IMR-90 (cell line): ENCODE data around the gene CAPN8. TPM values are rescaled to one million over a fixed set of nuclear protein-coding genes. Genes with fewer than 3 reads are reported as not detected.

ENCODE experiments used
- ATAC-seq: fragments of 200-7000 bp; cut with Tn5 transposase; 2 replicates; pipeline ENCODE4 v1.9.1; 2020; ENCODE audit warnings: low read depth, mild to moderate bottlenecking, moderate library complexity
- BruUV-seq: library from RNA; stranded (reverse); fragments of 400-500 nt; replicated peaks from 2 replicates; lab custom pipeline; 2021; lab: Mats Ljungman, UMichigan
- CTCF ChIA-PET: fragments of 300-600 bp; formaldehyde crosslinking; extraction: SDS; loops from one replicate; lab custom pipeline; 2021; ENCODE audit warnings: antibody characterized with exemption; lab: Yijun Ruan, JAX
- POLR2A ChIA-PET: fragments of 300-600 bp; sonication (Branson Sonifier 250); formaldehyde crosslinking; loops from one replicate; lab custom pipeline; 2022; ENCODE audit warnings: antibody characterized with exemption; ENCODE audit not compliant: unreplicated experiment; lab: Charles Lee
- DNase-seq: peaks from one replicate; pipeline ENCODE4 v3.0.0; 2013
- H2AFZ ChIP-seq: replicated peaks from 2 replicates; pipeline ENCODE3; 2013; ENCODE audit warnings: low read length, mild to moderate bottlenecking; ENCODE audit not compliant: poor library complexity
- H2AK5ac ChIP-seq: 2 replicates; pipeline ENCODE4 v1.6.1; 2013; ENCODE audit warnings: low read depth, low read length, inconsistent platforms
- H2AK9ac ChIP-seq: replicated peaks from 2 replicates; pipeline ENCODE3; 2013; ENCODE audit warnings: mild to moderate bottlenecking, low read depth, low read length, moderate library complexity; ENCODE audit not compliant: poor library complexity
- H2BK120ac ChIP-seq: 2 replicates; pipeline ENCODE4 v1.6.1; 2013; ENCODE audit warnings: low read depth, low read length, inconsistent platforms
- H2BK15ac ChIP-seq: 3 replicates; pipeline ENCODE4 v1.6.1; 2013; ENCODE audit warnings: low read depth, low read length, inconsistent platforms
- H2BK20ac ChIP-seq: 2 replicates; pipeline ENCODE4 v1.6.1; 2013; ENCODE audit warnings: low read depth, mild to moderate bottlenecking, inconsistent platforms, low read length, moderate library complexity
- H2BK5ac ChIP-seq: 2 replicates; pipeline ENCODE4 v1.6.1; 2013; ENCODE audit warnings: mild to moderate bottlenecking, low read depth, low read length, inconsistent platforms; ENCODE audit not compliant: poor library complexity, severe bottlenecking
- H3K14ac ChIP-seq: replicated peaks from 2 replicates; pipeline ENCODE4 v1.6.1; 2013; ENCODE audit warnings: low read depth, low read length, inconsistent platforms
- H3K18ac ChIP-seq: 2 replicates; pipeline ENCODE4 v1.6.1; 2013; ENCODE audit warnings: low read depth, low read length, control low read depth
- H3K23ac ChIP-seq: 2 replicates; pipeline ENCODE4 v1.6.1; 2013; ENCODE audit warnings: low read depth, low read length, inconsistent platforms
- H3K27ac ChIP-seq: 2 replicates; pipeline ENCODE4 v1.5.1; 2013; ENCODE audit warnings: mild to moderate bottlenecking, control low read depth, low read length; ENCODE audit not compliant: insufficient read depth
- H3K27me3 ChIP-seq: 2 replicates; pipeline ENCODE4 v1.6.1; 2013; ENCODE audit warnings: low read length; ENCODE audit not compliant: control insufficient read depth, insufficient read depth
- H3K36me3 ChIP-seq: 2 replicates; pipeline ENCODE4 v1.6.1; 2013; ENCODE audit warnings: low read length, mixed read lengths; ENCODE audit not compliant: control insufficient read depth, insufficient read depth
- H3K4ac ChIP-seq: 2 replicates; pipeline ENCODE4 v1.6.1; 2013; ENCODE audit warnings: low read depth, low read length, inconsistent platforms
- H3K4me1 ChIP-seq: 2 replicates; pipeline ENCODE4 v1.6.1; 2013; ENCODE audit warnings: low read length, mixed read lengths; ENCODE audit not compliant: control insufficient read depth, insufficient read depth
- H3K4me2 ChIP-seq: 2 replicates; pipeline ENCODE4 v1.6.1; 2013; ENCODE audit warnings: low read depth, mild to moderate bottlenecking, control low read depth, low read length, moderate library complexity
- H3K4me3 ChIP-seq: 2 replicates; pipeline ENCODE4 v1.5.1; 2013; ENCODE audit warnings: low read depth, mild to moderate bottlenecking, control low read depth, low read length, moderate library complexity; ENCODE audit not compliant: insufficient read depth
- H3K56ac ChIP-seq: 2 replicates; pipeline ENCODE4 v1.6.1; 2013; ENCODE audit warnings: low read length, inconsistent platforms; ENCODE audit not compliant: insufficient read depth; ENCODE audit errors: extremely low read depth
- H3K79me1 ChIP-seq, 2 experiments: 2 replicates each; pipeline ENCODE4 v1.6.1; 2013; ENCODE audit warnings: low read length in 2 of 2, inconsistent platforms in 1 of 2, low read depth in 1 of 2
- H3K9ac ChIP-seq: 2 replicates; pipeline ENCODE4 v1.6.1; 2013; ENCODE audit warnings: low read depth, low read length, control low read depth
- H3K9me1 ChIP-seq: 2 replicates; pipeline ENCODE4 v1.6.1; 2013; ENCODE audit warnings: low read length, inconsistent platforms; ENCODE audit not compliant: insufficient read depth
- H3K9me3 ChIP-seq: 2 replicates; pipeline ENCODE4 v1.6.1; 2013; ENCODE audit warnings: low read length; ENCODE audit not compliant: control insufficient read depth, insufficient read depth
- H4K20me1 ChIP-seq: 2 replicates; pipeline ENCODE4 v1.6.1; 2013; ENCODE audit warnings: low read length, inconsistent platforms; ENCODE audit not compliant: insufficient read depth
- H4K5ac ChIP-seq: 2 replicates; pipeline ENCODE4 v1.6.1; 2013; ENCODE audit warnings: mild to moderate bottlenecking, low read depth, low read length, control low read depth
- H4K8ac ChIP-seq, 2 experiments: 2 replicates each; pipeline ENCODE4 v1.6.1; 2013; ENCODE audit warnings: low read depth in 2 of 2, low read length in 2 of 2, control low read depth in 1 of 2, inconsistent platforms in 1 of 2
- H4K91ac ChIP-seq: 2 replicates; pipeline ENCODE4 v1.6.1; 2013; ENCODE audit warnings: low read depth, low read length, inconsistent platforms; ENCODE audit not compliant: insufficient read depth
- BHLHE40 ChIP-seq: fragments of 150-350 bp; IDR thresholded peaks from 2 replicates; pipeline ENCODE4 v1.6.1; 2016; ENCODE audit warnings: mild to moderate bottlenecking, low read depth, low read length
- CEBPB ChIP-seq: IDR thresholded peaks from 2 replicates; pipeline ENCODE4 v1.6.1; 2012; ENCODE audit warnings: low read depth, low read length, improper control_type of control experiment
- CHD1 ChIP-seq: IDR thresholded peaks from 2 replicates; pipeline ENCODE4 v1.6.1; 2012; ENCODE audit warnings: low read depth, low read length, improper control_type of control experiment
- CTCF ChIP-seq: conservative IDR thresholded peaks from 2 replicates; pipeline ENCODE4 v1.5.1; 2012; ENCODE audit warnings: mild to moderate bottlenecking, low read depth, low read length, improper control_type of control experiment
- ELK1 ChIP-seq: fragments of 150-350 bp; IDR thresholded peaks from 2 replicates; pipeline ENCODE4 v1.6.1; 2016; ENCODE audit warnings: low read depth, mild to moderate bottlenecking, low read length, moderate library complexity, borderline replicate concordance
- FOS ChIP-seq: fragments of 150-350 bp; IDR thresholded peaks from 2 replicates; pipeline ENCODE4 v1.6.1; 2016; ENCODE audit warnings: low read depth, low read length
- MAFK ChIP-seq: IDR thresholded peaks from 2 replicates; pipeline ENCODE4 v1.6.1; 2012; ENCODE audit warnings: low read depth, low read length, improper control_type of control experiment
- MAZ ChIP-seq: IDR thresholded peaks from 2 replicates; pipeline ENCODE4 v1.6.1; 2012; ENCODE audit warnings: low read depth, mild to moderate bottlenecking, low read length, improper control_type of control experiment, moderate library complexity, borderline replicate concordance
- MXI1 ChIP-seq: IDR thresholded peaks from 2 replicates; pipeline ENCODE4 v1.6.1; 2012; ENCODE audit warnings: low read depth, mild to moderate bottlenecking, low read length, moderate library complexity, borderline replicate concordance
- NFE2L2 ChIP-seq: fragments of 150-350 bp; IDR thresholded peaks from 2 replicates; pipeline ENCODE4 v1.6.1; 2016; ENCODE audit warnings: low read depth, mild to moderate bottlenecking, low read length
- POLR2A ChIP-seq: IDR thresholded peaks from 2 replicates; pipeline ENCODE4 v1.6.1; 2012; ENCODE audit warnings: mild to moderate bottlenecking, low read depth, low read length
- RCOR1 ChIP-seq: IDR thresholded peaks from 2 replicates; pipeline ENCODE4 v1.6.1; 2012; ENCODE audit warnings: mild to moderate bottlenecking, low read length, improper control_type of control experiment; ENCODE audit not compliant: insufficient replicate concordance
- RFX5 ChIP-seq: IDR thresholded peaks from 2 replicates; pipeline ENCODE4 v1.8.0; 2012; ENCODE audit warnings: low read depth, mild to moderate bottlenecking, low read length, moderate library complexity
- SMC3 ChIP-seq: fragments of 150-350 bp; IDR thresholded peaks from 2 replicates; pipeline ENCODE4 v1.6.1; 2016; ENCODE audit warnings: low read depth, mild to moderate bottlenecking, antibody characterized with exemption, low read length, moderate library complexity
- USF2 ChIP-seq: fragments of 150-350 bp; IDR thresholded peaks from 2 replicates; pipeline ENCODE4 v1.6.1; 2017; ENCODE audit warnings: mild to moderate bottlenecking, antibody characterized with exemption, low read length, low read depth
- WGBS, 2 experiments: methylation state at CpG; one replicate each; pipeline versions ENCODE4 v1.1.5 to v1.1.7; 2013; ENCODE audit warnings: missing lambda C conversion rate in 2 of 2; ENCODE audit not compliant: insufficient read length in 1 of 2; ENCODE audit errors: extremely low coverage in 2 of 2; 5-methylcytosine and 5-hydroxymethylcytosine counted together
- dilution Hi-C: fragments of 300-500 bp; cut with HindIII; formaldehyde crosslinking; loops from one replicate; pipeline ENCODE4 v1.14.3; 2018; ENCODE audit warnings: low sequenced_read_pairs; ENCODE audit not compliant: unreplicated experiment
- in situ Hi-C: fragments of 300-500 bp; cut with MboI; formaldehyde crosslinking; loops from 3 replicates; pipeline ENCODE4 v1.14.3; 2019; ENCODE audit warnings: low sequenced_read_pairs, inconsistent platforms, mixed read lengths
- intact Hi-C: fragments of 100-400 bp; cut with micrococcal nuclease; formaldehyde crosslinking; loops from 2 replicates; pipeline ENCODE4 v1.10.0; 2022
- polyA plus RNA-seq, 3 experiments: library from polyadenylated mRNA; depleted of rRNA; stranded (reverse); fragments of >200 nt; gene quantifications; 2 replicates each; pipeline ENCODE4 v1.2.3, GENCODE V29; 2012; ENCODE audit warnings: low replicate concordance in 1 of 3
- total RNA-seq: library from RNA; depleted of rRNA; stranded (reverse); fragments of >200 nt; gene quantifications from 2 replicates; pipeline ENCODE4 v1.2.3, GENCODE V29; 2012

Gene CAPN8
- total and polyA plus RNA-seq, 2 of the 4 experiments (the other 2 are of a cell fraction): not detected

- WGBS, 2 experiments: 50% methylated on average over 1 of the region's 3 CpGs; no CpG with 5 or more reads in 1 of the 2 experiments
- no peak overlapping the region for H3K23ac ChIP-seq
- H4K8ac ChIP-seq: no peak overlapping the region
- H2BK120ac ChIP-seq: no peak overlapping the region
- CTCF ChIA-PET: interaction anchor here (0.6 kb wide), 1 partner anchor 199 kb away, joined by 3 read pairs; no protein-coding TSS in a partner anchor
- DNase-seq (no peak), ATAC-seq (no peak)
- H4K5ac ChIP-seq: no peak overlapping the region
- H3K14ac ChIP-seq: no peak overlapping the region
- H4K20me1 ChIP-seq: no peaks in the 10 kb centered on the region
- no peaks in the 10 kb centered on the region for H3K79me1 ChIP-seq
- H3K4me2 ChIP-seq: no peak overlapping the region
- no peak overlapping the region for H3K27ac ChIP-seq
- H4K91ac ChIP-seq: no peak overlapping the region
- intact Hi-C loops: no loop called here
- no peaks in the 10 kb centered on the region for H3K36me3 ChIP-seq
- no peak overlapping the region for H3K56ac ChIP-seq
- H2BK15ac ChIP-seq: no peak overlapping the region
- TF ChIP-seq MAFK (no peak), RCOR1 (no peak), BHLHE40 (no peak), FOS (no peak), CHD1 (no peak), SMC3 (no peak), MAZ (no peak), USF2 (no peak), CTCF (no peak), MXI1 (no peak), ELK1 (no peak), CEBPB (no peak), NFE2L2 (no peak), RFX5 (no peak), POLR2A (no peak)
- dilution Hi-C loops: no loop called here
- no TSS peak for BruUV-seq
- H3K27me3 ChIP-seq: peaks cover 32% of the 10 kb centered on the region
- H2AK5ac ChIP-seq: no peak overlapping the region
- no peak overlapping the region for H2AFZ ChIP-seq
- no peak overlapping the region for H3K18ac ChIP-seq
- POLR2A ChIA-PET: no interaction called here
- in situ Hi-C loops: no loop called here
- no peak overlapping the region for H3K4ac ChIP-seq
- H3K4me1 ChIP-seq: no peaks in the 10 kb centered on the region
- no peak overlapping the region for H2AK9ac ChIP-seq
- H2BK5ac ChIP-seq: no peak overlapping the region
- no peak overlapping the region for H2BK20ac ChIP-seq
- H3K4me3 ChIP-seq: no peak overlapping the region
- no peak overlapping the region for H3K9ac ChIP-seq
- H3K9me1 ChIP-seq: no peaks in the 10 kb centered on the region
- no peaks in the 10 kb centered on the region for H3K9me3 ChIP-seq
Observed at GRCh38 chr1:223539750-223540149, 125.8 kb downstream of the CAPN8 start.
